ENCODE results near the gene B4GAT1. TPM values are rescaled to one million over a fixed set of nuclear protein-coding genes. Genes with fewer than 3 reads are reported as not detected.
A peak's percentile ranks its signal among the peaks of the same experiment; 100 is the strongest.

Gene B4GAT1
- total and polyA plus RNA-seq, 2 of the 13 experiments (the other 11 are each of a cell fraction or from before 2014, with no cell fraction given) = 40.4 to 109 TPM

DNA sequence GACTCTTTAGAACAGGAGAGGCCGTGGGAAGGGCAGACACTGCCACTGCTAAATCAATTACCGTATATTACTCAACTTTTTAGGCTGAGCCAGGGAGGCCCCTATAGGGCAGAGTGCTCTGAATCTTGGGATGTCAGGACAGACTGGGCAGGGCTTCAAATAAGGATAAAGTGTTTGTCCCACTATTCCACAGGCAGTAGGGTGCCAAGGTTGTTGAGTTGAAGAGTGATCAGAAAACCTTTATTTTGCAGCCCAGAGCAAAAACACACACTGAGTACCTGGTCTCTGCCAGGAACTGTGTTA lies 1.6 kb upstream of the B4GAT1 start:
- Histone ChIP-seq H4K20me1 (ENCODE audit: insufficient read depth, low read length) (no peaks in the 10 kb centered on the region), H3K9me3 (ENCODE audit: low read length) (no peaks in the 10 kb centered on the region), H3K27me3 (ENCODE audit: control insufficient read depth in 1 of 2, insufficient read depth in 2 of 2, low read length in 2 of 2) (no peaks in the 10 kb centered on the region; a peak in 1 of 5 replicates), H3K79me2 (ENCODE audit: insufficient read depth, low read length) (peaks cover 48% of the 10 kb centered on the region), H3K4me1 (ENCODE audit: insufficient read depth, low read length) (peaks cover 76% of the 10 kb centered on the region), H3K36me3 (replicated peaks in 1 of 2; ENCODE audit: control insufficient read depth in 1 of 2, insufficient read depth in 2 of 2, low read length in 2 of 2) (peaks cover 2 to 6% of the 10 kb centered on the region in 2 experiments; a peak in 3 of 5 replicates), H3K4me3 (replicated peaks in 1 of 3; ENCODE audit: insufficient read depth in 1 of 3, low read depth in 2 of 3, low read length in 3 of 3) (peak overlapping the region; percentile 11 to 85 (median 83); a peak in 4 of 6 replicates), H3K27ac (ENCODE audit: extremely low read length, insufficient read depth, low read length) (peak overlapping the region; percentile 85), H3K4me2 (ENCODE audit: low read depth, low read length) (peak overlapping the region; percentile 91), H3K9ac (ENCODE audit: insufficient read depth, low read depth, low read length) (peak overlapping the region; percentile 79), H2AFZ (ENCODE audit: low read length) (no peak overlapping the region)
- in situ Hi-C loops (cut with HindIII; ENCODE audit: extremely low pct_ligation_motif_present, low pct_unique_long_range_greater_than_20kb) (no loop called here), intact Hi-C loops (cut with micrococcal nuclease; ENCODE audit: unreplicated experiment) (no loop called here)
- ChIA-PET POLR2A (interaction anchor here (0.6 kb wide), 2 partner anchors 77 to 238 kb away, joined by 4 read pairs; no protein-coding TSS in a partner anchor), CTCF (ENCODE audit: low intra/inter-chr PET ratio, low total read pairs) (no interaction called here)
- DNase-seq (ENCODE audit: low spot score) (no peak), ATAC-seq (no peak), FAIRE-seq (no peak)
- no TSS peak for BruUV-seq (replicated peaks)
- 20% methylated on average over 2 of the region's 2 CpGs for WGBS (ENCODE audit: low lambda C conversion rate)
- TF ChIP-seq MTA1 (CRISPR knock-in tag; IDR thresholded peaks at IDR 0.05; ENCODE audit: borderline replicate concordance) (no peak), NFE2L1 (CRISPR knock-in tag; IDR thresholded peaks at IDR 0.05; ENCODE audit: borderline replicate concordance) (no peak), ZFX (CRISPR knock-in tag; IDR thresholded peaks at IDR 0.05; ENCODE audit: low read depth) (peak; percentile 15; the same call in 1 of the 2 replicates), MAZ (IDR thresholded peaks at IDR 0.05; ENCODE audit: borderline replicate concordance, low read depth, low read length) (no peak), MAZ (CRISPR knock-in tag; IDR thresholded peaks at IDR 0.05; ENCODE audit: low read depth) (0 out of 2 replicates have a peak, but pooled peaks have one; percentile 15), GZF1 (CRISPR knock-in tag; IDR thresholded peaks at IDR 0.05) (peak; percentile 97), CEBPG (CRISPR knock-in tag; IDR thresholded peaks at IDR 0.05) (peak; percentile 26; the same call in 1 of the 2 replicates), GATAD2A (CRISPR knock-in tag; IDR thresholded peaks at IDR 0.05) (peak; percentile 28; the same call in 1 of the 2 replicates), DR1 (CRISPR knock-in tag; IDR thresholded peaks at IDR 0.05) (peak; percentile 19; the same call in 1 of the 2 replicates), TOE1 (CRISPR knock-in tag; IDR thresholded peaks at IDR 0.05) (no peak)
- TF ChIP-seq, protein P1, sequence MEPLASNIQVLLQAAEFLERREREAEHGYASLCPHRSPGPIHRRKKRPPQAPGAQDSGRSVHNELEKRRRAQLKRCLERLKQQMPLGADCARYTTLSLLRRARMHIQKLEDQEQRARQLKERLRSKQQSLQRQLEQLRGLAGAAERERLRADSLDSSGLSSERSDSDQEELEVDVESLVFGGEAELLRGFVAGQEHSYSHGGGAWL (CRISPR knock-in tag; IDR thresholded peaks at IDR 0.05) = no peak
